ENCODE results near the gene KLHL6.

KLHL6 gene

GRCh38 chr3:183502237-183503181 is 53.0 kb downstream of the KLHL6 start:
- no peak for DNase-seq

DNA sequence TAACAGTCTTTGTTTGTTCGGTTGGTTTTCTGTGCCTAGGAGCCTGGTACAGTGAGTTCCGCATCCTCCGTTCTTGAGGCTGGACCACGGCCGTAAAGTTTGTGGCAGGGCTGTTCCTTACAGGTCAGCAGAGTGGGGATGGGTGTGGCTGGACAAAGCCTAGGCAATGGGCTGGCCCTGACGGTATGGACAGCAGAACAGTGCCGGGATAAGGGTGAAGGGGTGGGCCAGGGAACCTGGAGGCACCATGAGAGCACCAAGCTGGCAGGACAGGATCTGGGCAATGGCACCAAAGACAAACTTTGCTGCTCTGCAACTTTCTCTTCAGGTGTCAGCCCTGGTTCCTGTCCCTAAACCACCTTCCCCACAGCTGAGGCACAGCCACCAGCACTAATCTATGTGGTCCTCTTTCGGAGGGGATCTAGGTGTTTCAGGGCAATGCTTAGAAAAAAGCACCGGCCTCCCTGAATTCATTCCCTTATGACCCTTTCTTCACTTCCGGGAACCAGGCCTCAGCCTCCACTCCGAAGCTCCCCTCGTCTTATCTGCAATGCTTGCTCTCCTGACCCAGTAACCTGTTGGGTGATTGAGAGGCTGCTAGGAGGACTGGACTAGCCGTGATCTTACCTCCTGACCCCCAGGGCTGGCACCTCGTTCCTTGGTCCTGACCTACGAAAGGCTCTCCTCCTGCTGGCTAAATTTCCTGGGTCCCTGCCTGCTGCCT is 54.4 kb downstream of the KLHL6 start:
- no peak for DNase-seq

DNA sequence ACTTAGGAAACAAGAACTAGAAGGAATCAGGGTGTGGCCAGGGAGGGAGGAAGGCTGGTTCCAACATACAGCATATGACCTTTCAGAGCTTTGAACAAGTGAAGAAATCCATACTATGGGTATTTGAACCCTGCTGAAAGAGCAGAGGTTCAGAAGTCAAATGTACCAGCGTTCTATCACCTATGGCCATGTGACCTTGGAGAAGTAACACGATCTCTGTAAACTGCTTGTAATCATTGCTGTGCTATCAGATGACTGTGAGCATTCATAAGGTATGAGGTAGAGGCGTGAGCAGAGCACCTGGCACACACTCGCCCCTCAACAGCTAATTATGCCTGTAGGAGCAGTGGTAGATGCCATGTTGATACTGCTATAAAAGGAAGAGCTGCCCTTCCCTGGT is 55.2 kb downstream of the KLHL6 start:
- no peak for DNase-seq

GRCh38 chr3:183498634-183499033 is 56.9 kb downstream of the KLHL6 start:
- no peak for DNase-seq

DNA sequence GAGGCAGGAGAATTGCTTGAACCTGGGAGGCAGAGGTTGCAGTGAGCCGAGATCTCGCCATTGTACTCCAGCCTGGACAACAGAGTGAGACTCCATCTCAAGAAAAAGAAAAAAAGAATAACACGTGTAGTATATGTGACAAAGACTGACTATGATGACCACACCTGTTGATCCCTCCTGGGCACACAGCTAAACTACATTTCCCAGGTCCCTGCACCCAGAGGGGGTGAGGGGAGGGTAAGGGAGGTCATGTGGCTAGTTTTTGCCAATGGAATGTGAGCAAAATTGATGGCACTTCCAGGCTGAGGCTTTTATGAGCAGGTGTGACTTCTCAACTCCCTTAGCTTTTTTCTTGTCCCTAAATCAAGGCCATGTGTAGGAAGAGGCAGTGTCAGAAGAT is 58.2 kb downstream of the KLHL6 start:
- DNase-seq, result no peak

DNA sequence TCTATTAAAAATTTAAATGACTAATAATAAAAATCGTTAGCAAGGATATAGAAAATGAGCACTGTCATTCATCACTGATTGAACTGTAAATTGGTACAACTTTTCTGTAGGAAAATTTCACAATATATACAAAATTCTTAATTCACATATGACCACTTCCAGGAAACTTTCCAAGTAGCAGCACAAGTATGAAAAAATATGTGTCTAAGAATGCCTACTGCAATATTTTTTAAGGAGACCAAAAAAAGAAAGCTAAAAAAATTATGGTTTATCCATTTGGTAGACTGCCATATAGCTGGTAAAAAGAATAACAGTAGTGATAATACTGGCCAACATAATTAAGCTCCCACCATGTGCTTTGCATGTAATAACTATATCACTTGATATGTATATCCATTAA is 59.2 kb downstream of the KLHL6 start:
- no peak for DNase-seq

DNA sequence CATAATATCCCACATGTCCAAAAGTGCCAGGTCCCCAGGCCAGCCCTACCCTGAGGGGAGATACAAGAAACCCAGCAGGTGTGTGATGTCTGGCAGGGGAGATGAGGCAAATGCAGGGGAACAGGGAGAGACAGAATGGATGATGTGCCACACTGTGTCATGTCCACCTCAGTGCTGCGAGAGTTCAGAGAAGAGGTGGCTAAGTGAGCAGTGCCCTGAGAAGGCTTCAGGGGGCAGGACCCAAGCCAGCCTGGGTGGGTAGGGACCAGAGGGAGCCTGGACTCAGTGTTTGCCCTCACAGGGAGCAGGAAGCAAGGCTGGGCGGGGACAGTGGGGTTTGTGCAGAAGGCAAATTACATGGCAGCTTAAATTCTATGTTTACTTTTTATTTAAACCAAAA is 61.2 kb downstream of the KLHL6 start:
- no peak for DNase-seq

GRCh38 chr3:183493296-183494045 is 62.0 kb downstream of the KLHL6 start:
- DNase-seq, result peak; percentile 11

DNA sequence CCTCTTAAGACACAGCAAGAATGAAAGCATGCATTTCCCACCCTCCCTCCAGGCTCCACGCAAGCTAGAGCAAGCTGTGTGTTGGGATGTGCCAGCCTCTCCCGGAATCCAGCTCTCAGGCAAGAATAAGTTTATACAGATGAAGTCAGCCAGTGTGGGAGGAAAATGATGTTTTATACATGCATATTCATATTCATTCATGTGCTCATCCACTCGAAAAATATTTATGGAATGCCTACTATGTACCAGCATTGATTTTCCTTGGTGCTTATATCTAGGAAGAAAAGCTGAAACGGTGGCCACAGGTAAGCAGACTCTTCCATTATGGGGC is 62.7 kb downstream of the KLHL6 start:
- no peak for DNase-seq

DNA sequence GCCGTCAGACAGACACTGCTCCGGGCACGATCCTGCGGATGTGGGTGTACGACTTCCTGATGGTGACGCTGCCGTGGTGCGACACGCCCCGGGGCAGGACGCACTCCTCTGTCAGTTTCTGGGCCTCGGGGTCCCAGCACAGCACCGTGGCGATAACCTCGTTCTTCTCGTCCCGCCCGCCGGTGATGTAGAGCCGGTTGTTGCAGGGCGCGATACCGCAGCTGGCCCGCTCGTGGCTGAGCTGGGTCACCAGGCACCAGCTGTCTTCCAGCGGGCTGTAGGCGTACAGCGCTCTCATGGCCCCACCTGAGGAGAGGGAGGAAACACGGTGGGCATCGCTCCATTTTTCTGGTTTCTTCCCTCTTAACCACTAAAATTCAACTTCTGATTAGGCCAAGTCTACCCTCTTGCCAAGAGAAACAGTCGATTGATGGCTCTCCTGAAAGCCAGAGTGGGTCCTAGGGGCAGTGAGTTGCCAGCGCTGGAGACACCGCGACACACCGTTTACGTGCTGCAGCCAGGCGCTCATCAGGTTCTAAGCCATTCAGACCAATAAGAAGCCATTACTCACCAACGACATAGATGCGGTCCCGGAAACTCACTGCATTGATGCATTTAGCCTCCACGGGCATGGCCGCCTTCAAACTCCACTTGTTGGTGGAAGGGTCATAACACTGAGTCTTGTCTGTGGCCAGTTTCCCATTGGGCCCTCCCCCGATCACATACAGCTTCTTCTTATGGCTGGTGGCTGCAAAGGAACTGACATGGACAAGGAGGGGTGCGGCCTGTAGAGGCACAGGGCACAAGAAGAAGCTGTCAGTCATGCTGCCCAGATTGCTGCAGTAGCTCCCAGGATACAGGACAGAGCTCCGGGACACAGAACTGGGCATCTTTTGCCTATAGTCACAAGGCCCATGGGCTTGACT is 63.3 kb downstream of the KLHL6 start:
- no peak for DNase-seq

- DNase-seq, result no peak
Observed at GRCh38 chr3:183491109-183491922, 64.2 kb downstream of the KLHL6 start.

GRCh38 chr3:183490653-183491052 is 64.9 kb downstream of the KLHL6 start:
- DNase-seq, result no peak

DNA sequence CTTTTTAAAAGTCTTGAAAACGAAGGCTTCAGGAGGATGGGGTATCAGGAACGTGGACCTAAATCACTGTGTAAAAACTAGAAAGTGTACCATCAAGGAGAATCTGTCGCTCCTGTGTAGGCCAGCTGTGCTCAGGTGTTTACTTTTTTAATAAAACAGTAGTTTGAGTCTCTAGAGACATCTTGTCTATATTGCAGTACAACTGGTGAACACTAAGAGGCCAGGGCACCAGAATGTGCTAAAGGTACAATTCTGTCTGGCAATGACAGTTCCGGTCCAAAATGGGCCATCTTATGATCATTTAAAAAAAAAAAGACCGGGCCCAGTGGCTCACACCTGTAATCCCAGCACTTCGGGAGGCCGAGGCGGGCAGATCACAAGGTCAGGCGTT is 65.3 kb downstream of the KLHL6 start:
- no peak for DNase-seq

- DNase-seq, result no peak
Observed at GRCh38 chr3:183489455-183490210, 65.9 kb downstream of the KLHL6 start.

- no peak for DNase-seq
Observed at GRCh38 chr3:183488343-183488742, 67.2 kb downstream of the KLHL6 start.

GRCh38 chr3:183487896-183488295 is 67.6 kb downstream of the KLHL6 start:
- no peak for DNase-seq

- no peak for DNase-seq
Observed at GRCh38 chr3:183487016-183487415, 68.5 kb downstream of the KLHL6 start.

DNA sequence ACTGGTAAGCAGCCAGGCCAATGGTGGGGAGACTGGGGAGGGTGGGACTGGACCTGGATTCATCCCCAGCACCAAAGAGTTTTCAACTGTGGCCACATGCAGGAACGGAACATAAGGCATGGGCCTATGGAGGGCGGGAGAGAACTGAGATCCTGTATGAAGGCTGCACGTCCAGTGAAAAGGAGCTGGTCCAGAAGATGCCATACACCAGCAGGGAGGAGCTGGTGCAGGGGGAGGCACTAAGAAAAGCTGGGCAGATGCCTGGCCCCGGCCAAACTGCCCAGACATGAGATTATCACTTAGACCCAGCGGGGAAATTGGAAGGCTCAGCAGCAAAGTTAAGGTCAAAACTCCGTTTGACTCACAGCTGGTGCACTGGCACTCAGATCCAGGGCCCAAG is 69.0 kb downstream of the KLHL6 start:
- DNase-seq, result no peak

- no peak for DNase-seq
Observed at GRCh38 chr3:183485585-183485984, 69.9 kb downstream of the KLHL6 start.

DNA sequence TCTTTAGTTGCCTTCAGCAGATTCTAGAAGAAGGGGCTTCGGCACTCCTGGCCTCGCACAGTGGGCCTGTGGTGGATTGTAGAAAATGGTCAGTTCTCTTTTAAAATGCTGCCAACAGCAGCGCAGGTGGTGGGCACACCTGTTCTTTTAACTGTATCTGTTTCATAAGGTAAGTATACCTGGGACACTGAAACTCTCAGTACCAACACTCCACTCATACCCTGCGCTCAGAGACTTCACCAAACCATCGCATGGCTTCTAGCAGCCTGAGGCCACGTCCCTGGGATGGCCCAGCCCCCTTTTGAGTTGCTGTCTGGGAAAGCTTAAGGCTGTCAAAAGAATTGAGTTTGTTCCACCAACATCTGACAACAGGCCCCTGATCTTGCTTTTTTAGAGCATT is 70.4 kb downstream of the KLHL6 start:
- no peak for DNase-seq

Measured in right forelimb (tissue), 1 donor.